ENCODE results near the gene DHDDS.

DHDDS gene

DNA sequence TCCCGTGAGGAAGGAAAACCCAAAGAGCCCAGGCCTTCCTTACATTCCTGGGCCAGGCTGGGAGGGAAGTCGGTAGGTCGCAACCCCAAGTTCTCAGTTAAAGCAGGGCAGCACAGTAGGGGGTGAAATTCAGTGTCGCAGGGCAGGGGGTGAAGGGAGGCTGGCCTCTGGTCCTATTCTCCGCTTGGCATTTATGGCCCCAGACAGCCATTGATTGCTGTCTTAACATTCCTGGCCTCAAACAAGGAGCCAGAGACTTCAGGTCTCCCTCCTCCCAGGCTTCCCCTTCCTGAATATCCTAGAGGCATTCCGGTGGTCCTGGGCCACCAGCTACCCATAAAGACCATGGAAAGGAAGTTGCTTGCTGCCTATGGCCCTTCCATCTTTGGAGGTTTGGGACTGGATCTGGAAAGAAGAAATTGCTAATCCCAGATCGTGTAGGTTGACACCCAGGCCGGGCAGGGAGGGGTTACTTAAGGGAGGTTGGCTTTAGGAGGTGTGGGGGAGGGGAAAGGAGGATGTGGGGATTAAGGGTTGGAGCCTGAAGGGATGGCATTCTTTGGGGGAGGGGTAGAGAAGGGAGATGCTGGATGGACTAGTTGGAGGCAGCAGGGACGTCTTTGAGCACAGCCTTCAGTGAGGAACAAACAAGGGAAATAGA lies 19.8 kb upstream of the DHDDS start:
- Histone ChIP-seq H3K36me3 (no peaks in the 10 kb centered on the region), H3K4me2 (no peak overlapping the region), H3K9ac (no peak overlapping the region), H3K9me3 (replicated peaks in 1 of 11) (peaks cover 0 to 20% (median 5%) of the 10 kb centered on the region in 11 experiments; a peak in 11 of 22 replicates), H3K27me3 (peaks cover 59 to 88% (median 72%) of the 10 kb centered on the region in 11 experiments), H4K20me1 (peaks cover 0 to 20% (median 5%) of the 10 kb centered on the region in 11 experiments; a peak in 5 of 22 replicates), H3K4me3 (no peak overlapping the region), H3K4me1 (peaks cover 0 to 5% (median 0%) of the 10 kb centered on the region in 10 experiments; a peak in 1 of 20 replicates), H3K27ac (no peak overlapping the region)
- TF ChIP-seq Cebpa-rat (IDR thresholded peaks at IDR 0.05) = no peak

GRCh38 chr1:26413031-26413430 lies 19.1 kb upstream of the DHDDS start:
- H3K9ac ChIP-seq = no peak overlapping the region
- H4K20me1 ChIP-seq = peaks cover 0 to 20% (median 5%) of the 10 kb centered on the region in 11 experiments; a peak in 5 of 22 replicates
- H3K4me2 ChIP-seq = no peak overlapping the region
- peaks cover 59 to 84% (median 72%) of the 10 kb centered on the region in 11 experiments for H3K27me3 ChIP-seq
- peaks cover 0 to 20% (median 5%) of the 10 kb centered on the region in 11 experiments; a peak in 11 of 22 replicates for H3K9me3 ChIP-seq (replicated peaks in 1 of 11)
- no peak for TF ChIP-seq Cebpa-rat (IDR thresholded peaks at IDR 0.05)
- H3K27ac ChIP-seq = no peak overlapping the region
- H3K36me3 ChIP-seq = no peaks in the 10 kb centered on the region
- peaks cover 0 to 5% (median 0%) of the 10 kb centered on the region in 10 experiments; a peak in 1 of 20 replicates for H3K4me1 ChIP-seq
- no peak overlapping the region for H3K4me3 ChIP-seq

DNA sequence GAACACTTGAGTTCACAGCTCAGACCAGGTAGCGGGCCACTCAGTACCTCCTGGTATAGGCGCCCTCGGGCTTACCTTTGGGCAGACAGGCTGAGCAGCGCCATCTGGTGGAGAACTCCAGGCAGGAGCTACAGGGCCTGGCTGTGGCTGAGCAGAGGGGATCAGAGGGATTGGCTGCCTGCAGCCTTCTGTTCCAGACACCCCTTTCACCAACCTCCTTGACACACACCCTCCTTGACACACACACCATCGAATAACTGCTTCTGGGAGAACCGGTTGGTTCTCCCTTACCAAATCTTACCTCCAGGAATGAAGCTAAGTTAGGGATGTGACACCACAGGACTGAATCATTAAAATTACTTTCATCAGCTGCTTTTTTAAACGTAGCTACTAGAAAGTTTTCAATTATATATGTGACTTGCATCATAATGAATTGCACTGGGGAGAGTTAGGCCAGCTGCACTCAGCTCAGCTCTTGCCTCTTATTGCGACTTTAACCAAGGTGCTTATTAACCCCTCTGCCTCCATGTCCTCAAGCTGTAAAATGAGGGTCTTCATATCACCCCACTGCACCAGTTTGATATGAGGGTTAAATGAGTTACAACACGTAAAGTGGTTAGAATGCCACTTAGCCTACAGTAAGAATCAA lies 14.9 kb upstream of the DHDDS start:
- Histone ChIP-seq H3K9ac (no peak overlapping the region), H3K27me3 (peaks cover 22 to 43% (median 33%) of the 10 kb centered on the region in 11 experiments), H3K4me2 (no peak overlapping the region), H3K4me1 (no peaks in the 10 kb centered on the region), H4K20me1 (0 out of 22 replicates have a peak, but pooled peaks cover 0 to 5% (median 0%) of the 10 kb centered on the region in 11 experiments), H3K4me3 (no peak overlapping the region), H3K9me3 (replicated peaks in 1 of 11) (peaks cover 0 to under 1% (median 0%) of the 10 kb centered on the region in 11 experiments; a peak in 1 of 22 replicates), H3K36me3 (no peaks in the 10 kb centered on the region), H3K27ac (no peak overlapping the region)
- no peak for TF ChIP-seq Cebpa-rat (IDR thresholded peaks at IDR 0.05)

DNA sequence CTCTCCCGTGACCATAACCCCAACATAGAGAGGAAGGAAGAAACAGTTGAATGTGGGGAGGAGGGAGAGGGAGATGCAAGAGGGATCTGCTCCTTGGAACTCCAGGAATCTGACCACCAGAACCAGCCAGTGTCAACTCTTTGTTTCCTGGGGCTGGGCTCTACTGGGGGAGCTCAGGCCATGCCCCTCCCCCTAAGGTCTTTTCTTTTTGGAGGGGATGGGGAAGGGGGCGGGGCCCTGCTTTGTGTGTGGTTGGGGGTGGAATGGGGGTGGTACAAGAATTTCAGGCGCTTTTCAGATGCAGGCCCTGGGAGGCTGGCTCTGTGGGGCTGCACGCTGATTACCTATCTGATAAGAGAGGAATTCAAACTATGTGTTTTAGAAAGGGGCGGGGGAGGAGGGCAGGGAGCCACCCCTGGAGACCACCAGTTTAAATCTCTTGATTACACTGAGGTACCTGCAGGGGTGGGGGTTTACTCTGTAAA lies 13.2 kb upstream of the DHDDS start:
- Histone ChIP-seq H3K9ac (no peak overlapping the region), H3K36me3 (no peaks in the 10 kb centered on the region)

GRCh38 chr1:26419494-26419893 lies 12.6 kb upstream of the DHDDS start:
- H3K9ac ChIP-seq = no peak overlapping the region
- H3K36me3 ChIP-seq = no peaks in the 10 kb centered on the region
- H3K4me2 ChIP-seq = no peak overlapping the region
- H3K27ac ChIP-seq = no peak overlapping the region
- H3K4me3 ChIP-seq = no peak overlapping the region
- no peaks in the 10 kb centered on the region for H3K9me3 ChIP-seq (replicated peaks in 1 of 11)
- no peaks in the 10 kb centered on the region for H3K4me1 ChIP-seq
- peaks cover 2 to 21% (median 10%) of the 10 kb centered on the region in 11 experiments; a peak in 18 of 22 replicates for H3K27me3 ChIP-seq
- TF ChIP-seq Cebpa-rat (IDR thresholded peaks at IDR 0.05) = no peak
- H4K20me1 ChIP-seq = no peaks in the 10 kb centered on the region

More for the DNA sequence above, 13.2 kb upstream of the DHDDS start:
- peaks cover 5 to 26% (median 16%) of the 10 kb centered on the region in 11 experiments for H3K27me3 ChIP-seq
- H3K4me3 ChIP-seq = no peak overlapping the region
- H3K9me3 ChIP-seq (replicated peaks in 1 of 11) = no peaks in the 10 kb centered on the region
- no peaks in the 10 kb centered on the region for H4K20me1 ChIP-seq
- H3K4me1 ChIP-seq = no peaks in the 10 kb centered on the region
- H3K27ac ChIP-seq = no peak overlapping the region
- no peak for TF ChIP-seq Cebpa-rat (IDR thresholded peaks at IDR 0.05)
- H3K4me2 ChIP-seq = no peak overlapping the region

GRCh38 chr1:26429721-26430120 lies 2.4 kb upstream of the DHDDS start:
- Histone ChIP-seq H3K27me3 (no peaks in the 10 kb centered on the region), H3K9ac (no peak overlapping the region), H3K4me2 (no peak overlapping the region), H4K20me1 (peaks cover 0 to 7% (median 0%) of the 10 kb centered on the region in 11 experiments; a peak in 1 of 22 replicates), H3K9me3 (replicated peaks in 1 of 11) (0 out of 22 replicates have a peak, but pooled peaks cover 0 to 3% (median 0%) of the 10 kb centered on the region in 11 experiments), H3K27ac (no peak overlapping the region), H3K4me3 (no peak overlapping the region), H3K4me1 (peaks cover 25 to 37% (median 31%) of the 10 kb centered on the region in 10 experiments), H3K36me3 (peaks cover 0 to 15% (median 11%) of the 10 kb centered on the region in 11 experiments; a peak in 15 of 22 replicates)
- no peak for TF ChIP-seq Cebpa-rat (IDR thresholded peaks at IDR 0.05)

DNA sequence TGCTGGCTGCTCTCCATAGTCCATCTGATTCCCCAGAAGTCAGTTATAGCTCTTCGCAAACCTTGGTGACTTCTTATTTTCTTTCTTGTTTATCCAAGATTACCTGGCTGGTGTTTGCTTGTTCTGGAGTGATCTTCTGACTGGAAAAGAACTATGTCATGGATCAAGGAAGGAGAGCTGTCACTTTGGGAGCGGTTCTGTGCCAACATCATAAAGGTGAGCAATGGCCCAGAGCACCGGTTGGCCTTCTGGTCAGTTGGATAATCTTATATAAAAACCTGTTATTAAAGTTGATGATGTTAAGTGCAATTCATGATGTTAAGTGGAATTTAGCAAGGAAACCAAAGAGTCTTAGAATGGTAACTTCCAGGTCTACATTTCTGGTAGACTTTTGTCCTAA lies 672 bp downstream of the DHDDS start:
- Histone ChIP-seq H3K4me1 (peaks cover 25 to 40% (median 33%) of the 10 kb centered on the region in 10 experiments), H3K36me3 (peaks cover 24 to 46% (median 40%) of the 10 kb centered on the region in 11 experiments), H3K9ac (peak overlapping the region; percentile 68 to 85 (median 77)), H3K27ac (peak overlapping the region; percentile 6 to 81 (median 67); a peak in 21 of 22 replicates), H4K20me1 (peaks cover 0 to 12% (median 0%) of the 10 kb centered on the region in 11 experiments; a peak in 2 of 22 replicates), H3K4me3 (peak overlapping the region; percentile 68 to 80 (median 74)), H3K9me3 (replicated peaks in 1 of 11) (0 out of 22 replicates have a peak, but pooled peaks cover 0 to 3% (median 0%) of the 10 kb centered on the region in 11 experiments), H3K4me2 (peak overlapping the region; percentile 78 to 98 (median 95)), H3K27me3 (no peaks in the 10 kb centered on the region)
- TF ChIP-seq Cebpa-rat (IDR thresholded peaks at IDR 0.05) = no peak

DNA sequence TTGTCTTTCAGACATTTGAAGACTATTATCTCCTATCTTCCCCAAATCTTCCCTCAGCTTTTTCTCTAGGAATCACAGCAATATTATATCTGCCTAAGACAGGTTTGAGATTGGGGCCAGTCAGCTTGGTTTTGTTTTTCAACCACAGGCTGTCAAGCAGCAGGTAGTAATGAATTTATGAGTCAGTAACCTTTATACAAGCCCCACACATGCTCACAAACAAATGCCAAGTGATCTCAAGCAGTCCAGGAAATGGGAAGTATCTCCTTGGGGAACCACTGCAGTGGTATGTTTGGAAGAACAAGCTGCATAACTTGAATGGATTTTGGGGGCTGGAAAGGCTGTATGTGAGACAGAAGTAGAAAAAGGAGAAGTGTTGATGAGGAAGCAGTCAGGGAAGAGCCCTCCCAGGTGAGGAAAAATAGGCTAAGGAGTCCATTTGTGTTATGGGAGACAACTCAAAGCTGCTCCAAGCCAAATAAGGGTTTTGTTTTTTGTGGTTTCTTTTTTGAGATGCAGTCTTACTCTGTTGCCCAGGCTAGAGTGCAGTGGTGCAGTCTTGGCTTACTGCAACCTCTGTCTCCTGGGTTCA lies 2.1 kb downstream of the DHDDS start:
- Histone ChIP-seq H3K27me3 (no peaks in the 10 kb centered on the region), H3K9me3 (replicated peaks in 1 of 11) (0 out of 22 replicates have a peak, but pooled peaks cover 0 to 3% (median 0%) of the 10 kb centered on the region in 11 experiments), H3K4me2 (peak overlapping the region; percentile 78 to 98 (median 95); a peak in 21 of 22 replicates), H4K20me1 (peaks cover 0 to 16% (median 0%) of the 10 kb centered on the region in 11 experiments; a peak in 4 of 22 replicates), H3K36me3 (peaks cover 38 to 60% (median 55%) of the 10 kb centered on the region in 11 experiments), H3K4me3 (peak overlapping the region in 3 of 10 experiments; percentile 68 to 74 (median 73); a peak in 2 of 20 replicates), H3K4me1 (peaks cover 25 to 40% (median 33%) of the 10 kb centered on the region in 10 experiments), H3K27ac (no peak overlapping the region), H3K9ac (peak overlapping the region in 2 of 11 experiments; percentile 78 to 83; a peak in 1 of 22 replicates)
- TF ChIP-seq Cebpa-rat (IDR thresholded peaks at IDR 0.05) = no peak
